ENCODE results near the gene POLR2E.

Gene POLR2E

GRCh38 chr19:1063909-1064660 lies 31.1 kb downstream of the POLR2E start:
- DNase-seq (ENCODE audit: low spot score), result no peak

DNA sequence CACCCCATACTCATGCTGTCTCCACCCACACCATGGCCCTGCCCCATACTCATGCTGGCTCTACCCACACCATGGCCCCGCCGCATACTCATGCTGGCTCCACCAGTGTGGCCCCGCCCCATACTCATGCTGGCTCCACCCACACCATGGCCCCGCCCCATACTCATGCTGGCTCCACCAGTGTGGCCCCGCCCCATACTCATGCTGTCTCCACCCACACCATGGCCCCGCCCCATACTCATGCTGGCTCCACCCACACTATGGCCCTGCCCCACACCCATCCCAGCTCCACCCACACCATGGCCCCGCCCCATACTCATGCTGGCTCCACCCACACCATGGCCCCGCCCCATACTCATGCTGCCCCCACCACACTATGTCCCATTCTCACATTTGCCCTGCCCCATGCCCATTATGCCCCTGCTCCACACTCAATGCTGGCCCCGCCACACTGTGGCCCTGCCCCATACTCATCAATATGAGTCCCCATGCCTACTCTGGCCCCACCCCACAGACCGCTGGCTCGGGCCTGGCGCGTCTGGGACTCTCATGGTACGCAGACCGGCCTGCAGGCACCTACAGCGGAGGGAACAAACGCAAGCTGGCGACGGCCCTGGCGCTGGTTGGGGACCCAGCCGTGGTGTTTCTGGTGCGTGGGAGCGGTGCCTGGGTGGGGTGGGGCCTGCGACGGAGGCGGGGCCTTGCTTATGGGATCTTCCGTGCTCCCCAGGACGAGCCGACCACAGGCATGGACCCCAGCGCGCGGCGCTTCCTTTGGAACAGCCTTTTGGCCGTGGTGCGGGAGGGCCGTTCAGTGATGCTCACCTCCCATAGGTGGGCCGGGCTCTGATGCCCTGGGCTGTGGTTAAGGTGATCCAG lies 31.9 kb downstream of the POLR2E start:
- DNase-seq (ENCODE audit: low spot score), result no peak

- no peak for DNase-seq (ENCODE audit: low spot score)
These were observed 32.7 kb downstream of the POLR2E start for GRCh38 chr19:1062387-1063029.

GRCh38 chr19:1061987-1062386 lies 33.2 kb downstream of the POLR2E start:
- no peak for DNase-seq (ENCODE audit: low spot score)

GRCh38 chr19:1060689-1061088 lies 34.5 kb downstream of the POLR2E start:
- no peak for DNase-seq (ENCODE audit: low spot score)

GRCh38 chr19:1058112-1058511 lies 37.1 kb downstream of the POLR2E start:
- no peak for DNase-seq (ENCODE audit: low spot score)

DNA sequence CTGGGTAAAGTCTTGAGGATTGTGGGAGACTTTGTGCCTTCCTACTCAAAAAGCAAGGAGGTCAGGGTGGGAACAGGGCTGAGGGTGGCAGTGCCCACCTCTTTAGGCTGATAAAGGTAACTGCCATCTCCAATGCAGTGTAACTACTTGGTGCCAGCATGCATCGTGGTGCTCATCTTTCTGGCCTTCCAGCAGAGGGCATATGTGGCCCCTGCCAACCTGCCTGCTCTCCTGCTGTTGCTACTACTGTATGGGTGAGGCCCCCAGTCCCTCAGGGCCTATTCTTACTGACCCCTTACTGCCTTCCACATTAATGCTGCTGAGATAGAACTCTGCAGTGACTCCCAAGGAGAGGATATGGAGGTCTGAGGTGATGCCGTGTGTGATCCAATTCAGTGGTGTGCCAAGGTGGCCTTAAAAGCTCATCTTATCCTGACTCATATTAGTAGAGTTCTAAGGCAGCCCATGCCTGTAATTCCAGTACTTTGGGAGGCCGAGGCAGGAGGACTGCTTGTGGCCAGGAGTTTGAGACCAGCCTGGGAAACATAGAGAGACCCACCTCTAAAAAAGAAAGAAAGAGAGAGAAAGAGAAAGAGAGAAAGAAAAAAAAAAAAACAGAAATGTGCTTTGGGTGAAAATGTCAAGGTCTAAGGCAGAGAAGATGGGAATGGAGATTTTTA lies 37.9 kb downstream of the POLR2E start:
- peak; percentile 71 for DNase-seq (ENCODE audit: low spot score)

DNA sequence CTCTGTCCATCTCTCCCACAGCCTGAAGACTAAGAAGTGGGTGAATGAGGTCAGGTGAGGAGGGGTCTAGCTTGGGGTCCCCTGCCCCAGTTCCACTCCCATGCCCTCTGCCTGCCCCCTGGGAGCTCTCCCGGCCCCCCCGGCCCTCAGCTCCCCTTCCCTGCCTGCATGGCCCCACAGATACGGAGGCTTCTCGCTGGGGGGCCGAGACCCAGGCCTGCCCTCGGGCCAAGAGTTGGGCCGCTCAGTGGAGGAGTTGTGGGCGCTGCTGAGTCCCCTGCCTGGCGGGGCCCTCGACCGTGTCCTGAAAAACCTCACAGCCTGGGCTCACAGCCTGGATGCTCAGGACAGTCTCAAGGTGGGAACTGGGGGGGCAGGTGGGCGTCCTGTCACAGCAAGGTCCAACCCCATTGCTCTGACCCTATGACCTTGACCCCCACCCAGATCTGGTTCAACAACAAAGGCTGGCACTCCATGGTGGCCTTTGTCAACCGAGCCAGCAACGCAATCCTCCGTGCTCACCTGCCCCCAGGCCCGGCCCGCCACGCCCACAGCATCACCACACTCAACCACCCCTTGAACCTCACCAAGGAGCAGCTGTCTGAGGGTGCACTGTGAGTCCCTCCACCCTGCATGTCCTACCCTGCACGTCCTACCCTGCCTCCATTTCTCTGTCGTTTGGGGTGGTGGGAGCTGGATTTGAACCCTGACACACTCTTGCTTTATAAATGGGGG lies 39.1 kb downstream of the POLR2E start:
- DNase-seq (ENCODE audit: low spot score), result no peak

- no peak for DNase-seq (ENCODE audit: low spot score)
These were observed 40.1 kb downstream of the POLR2E start for GRCh38 chr19:1055028-1055425.

DNA sequence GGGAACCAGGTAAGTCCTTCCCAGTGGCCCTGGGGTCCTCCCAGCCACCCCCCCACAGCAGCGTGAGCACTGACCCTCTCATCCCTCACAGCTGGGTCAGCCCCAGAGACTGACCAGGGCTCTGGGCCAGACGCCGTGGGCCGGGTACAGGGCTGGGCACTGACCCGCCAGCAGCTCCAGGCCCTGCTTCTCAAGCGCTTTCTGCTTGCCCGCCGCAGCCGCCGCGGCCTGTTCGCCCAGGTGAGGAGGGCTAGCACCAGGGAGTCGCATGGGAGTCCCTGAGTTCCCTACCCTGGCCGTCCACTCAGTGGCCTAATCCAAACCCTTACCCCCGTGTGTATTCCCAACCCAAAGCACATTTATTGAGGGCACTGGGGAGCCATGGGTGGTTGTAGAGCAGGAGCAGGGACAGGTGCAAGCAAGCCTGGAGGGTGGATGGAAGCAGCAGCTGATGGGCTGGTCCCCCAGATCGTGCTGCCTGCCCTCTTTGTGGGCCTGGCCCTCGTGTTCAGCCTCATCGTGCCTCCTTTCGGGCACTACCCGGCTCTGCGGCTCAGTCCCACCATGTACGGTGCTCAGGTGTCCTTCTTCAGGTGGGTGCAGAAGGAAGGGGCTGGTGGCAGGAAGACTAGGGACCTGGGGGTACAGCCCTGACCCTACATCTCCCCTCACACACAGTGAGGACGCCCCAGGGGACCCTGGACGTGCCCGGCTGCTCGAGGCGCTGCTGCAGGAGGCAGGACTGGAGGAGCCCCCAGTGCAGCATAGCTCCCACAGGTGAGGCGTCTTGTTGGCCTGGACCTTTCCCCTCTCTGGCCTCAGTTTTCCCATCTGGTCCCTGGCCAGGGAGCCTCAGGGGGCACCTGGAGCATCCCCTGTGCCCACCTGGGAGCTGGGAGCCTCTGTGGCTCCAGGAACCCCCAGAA lies 40.8 kb downstream of the POLR2E start:
- no peak for DNase-seq (ENCODE audit: low spot score)

- no peak for DNase-seq (ENCODE audit: low spot score)
These were observed 41.7 kb downstream of the POLR2E start for GRCh38 chr19:1053176-1054101.

DNA sequence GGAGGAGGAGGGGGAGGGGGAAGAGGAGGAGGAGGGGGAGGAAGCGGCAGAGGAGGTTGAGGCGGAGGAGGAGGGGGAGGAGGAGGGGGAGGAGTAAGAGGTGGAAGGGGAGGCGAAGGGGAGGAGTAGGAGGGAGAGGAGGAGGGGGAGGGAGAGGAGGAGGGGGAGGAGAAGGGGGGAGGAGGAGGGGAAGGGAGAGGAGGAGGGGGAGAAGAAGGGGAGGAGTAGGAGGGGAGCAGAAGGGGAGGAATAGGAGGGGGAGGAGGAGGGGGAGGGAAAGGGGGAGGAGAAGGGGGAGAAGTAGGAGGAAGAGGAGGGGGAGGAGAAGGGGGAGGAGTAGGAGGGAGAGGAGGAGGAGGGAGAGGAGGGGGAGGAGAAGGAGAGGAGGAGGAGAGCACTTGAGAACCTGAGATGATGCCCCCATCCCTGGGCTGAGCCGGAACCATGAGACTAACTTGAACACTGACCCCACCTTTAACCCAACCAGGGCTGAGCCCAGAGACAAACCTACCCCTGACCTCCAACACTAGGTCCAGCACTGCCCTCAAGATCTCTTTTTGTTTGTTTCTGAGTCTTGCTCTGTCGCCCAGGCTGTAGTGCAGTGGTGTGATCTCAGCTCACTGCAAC lies 42.7 kb downstream of the POLR2E start:
- DNase-seq (ENCODE audit: low spot score), result peak; percentile 39

DNA sequence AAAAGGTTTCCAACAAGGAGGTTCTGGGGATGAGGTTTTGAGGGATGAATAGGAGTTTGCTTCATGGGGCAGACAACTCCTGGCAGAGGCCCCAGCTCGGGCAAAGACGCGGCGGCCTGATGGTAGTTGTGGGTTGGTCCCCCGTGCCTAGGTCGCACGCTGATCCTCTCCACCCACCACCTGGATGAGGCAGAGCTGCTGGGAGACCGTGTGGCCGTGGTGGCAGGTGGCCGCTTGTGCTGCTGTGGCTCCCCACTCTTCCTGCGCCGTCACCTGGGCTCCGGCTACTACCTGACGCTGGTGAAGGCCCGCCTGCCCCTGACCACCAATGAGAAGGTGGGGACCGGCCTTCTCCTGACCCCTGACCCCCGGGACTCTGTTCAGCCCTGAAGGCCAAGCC lies 43.4 kb downstream of the POLR2E start:
- no peak for DNase-seq (ENCODE audit: low spot score)

DNA sequence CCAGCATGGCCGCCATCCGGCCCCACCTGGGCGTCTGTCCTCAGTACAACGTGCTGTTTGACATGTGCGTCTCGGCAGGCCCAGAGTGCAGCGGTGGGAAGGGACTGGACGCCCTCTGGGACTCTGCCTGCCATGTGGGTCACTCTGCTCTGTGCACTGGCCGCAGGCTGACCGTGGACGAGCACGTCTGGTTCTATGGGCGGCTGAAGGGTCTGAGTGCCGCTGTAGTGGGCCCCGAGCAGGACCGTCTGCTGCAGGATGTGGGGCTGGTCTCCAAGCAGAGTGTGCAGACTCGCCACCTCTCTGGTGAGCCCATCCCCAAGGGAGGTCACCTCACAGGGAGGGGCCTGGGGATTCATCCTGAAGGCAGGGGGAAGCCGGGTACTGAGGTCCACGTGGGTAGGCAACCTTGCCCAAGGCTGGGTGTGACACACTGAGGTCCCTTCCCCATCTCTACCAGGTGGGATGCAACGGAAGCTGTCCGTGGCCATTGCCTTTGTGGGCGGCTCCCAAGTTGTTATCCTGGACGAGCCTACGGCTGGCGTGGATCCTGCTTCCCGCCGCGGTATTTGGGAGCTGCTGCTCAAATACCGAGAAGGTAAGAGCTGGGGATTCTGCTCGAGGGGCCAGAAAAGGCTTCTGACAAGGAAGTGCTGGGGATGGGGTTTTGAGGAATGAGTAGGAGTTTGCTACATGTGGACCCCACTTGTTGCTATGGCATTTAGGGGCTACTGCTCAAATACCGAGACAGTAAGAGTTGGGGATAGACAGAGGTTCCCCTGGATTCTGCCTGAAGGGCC lies 44.0 kb downstream of the POLR2E start:
- DNase-seq (ENCODE audit: low spot score), result no peak

- DNase-seq (ENCODE audit: low spot score), result no peak
These were observed 45.4 kb downstream of the POLR2E start for GRCh38 chr19:1049800-1050199.

DNA sequence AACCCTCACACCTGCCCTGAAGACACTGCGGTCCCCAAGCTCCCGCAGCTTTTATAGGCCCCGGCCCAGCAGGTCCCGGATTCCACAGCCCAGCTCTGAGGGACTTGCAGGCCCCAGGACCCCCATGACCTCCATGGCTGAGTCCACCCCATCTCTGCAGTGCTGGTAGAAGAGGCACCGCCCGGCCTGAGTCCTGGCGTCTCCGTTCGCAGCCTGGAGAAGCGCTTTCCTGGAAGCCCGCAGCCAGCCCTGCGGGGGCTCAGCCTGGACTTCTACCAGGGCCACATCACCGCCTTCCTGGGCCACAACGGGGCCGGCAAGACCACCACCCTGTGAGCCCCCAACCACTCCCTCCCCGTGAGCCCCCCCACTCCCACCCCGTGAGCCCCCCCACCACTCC lies 46.1 kb downstream of the POLR2E start:
- no peak for DNase-seq (ENCODE audit: low spot score)

DNA sequence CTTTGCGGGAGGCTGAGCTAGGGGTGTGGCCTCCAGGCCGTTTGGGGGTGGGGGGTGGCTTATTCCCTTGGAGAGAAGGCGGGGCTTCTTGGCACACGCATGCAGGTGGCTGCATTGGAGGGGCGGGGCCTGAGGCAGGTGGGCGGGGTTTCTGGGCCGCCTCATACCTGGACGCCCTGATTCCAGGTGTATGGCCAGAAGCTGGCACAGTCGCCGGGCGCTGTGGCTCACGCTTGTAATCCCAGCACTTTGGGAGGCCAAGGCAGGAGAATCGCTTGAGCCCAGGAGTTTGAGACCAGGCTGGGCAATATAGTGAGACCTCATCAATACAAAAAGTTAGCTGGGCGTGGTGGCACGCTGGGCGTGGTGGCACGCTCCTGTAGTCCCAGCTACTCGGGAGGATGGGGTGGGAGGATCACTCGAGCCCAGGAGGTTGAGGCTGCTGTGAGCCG lies 47.5 kb downstream of the POLR2E start:
- DNase-seq (ENCODE audit: low spot score), result no peak
